Measurements from ENCODE around the gene SGSM1.
"Not testable (repeated sequence)": the region's sequence is repeated elsewhere in the genome, so short reads cannot be mapped to it uniquely, and the experiment has no call there.

The SGSM1 gene

DNA sequence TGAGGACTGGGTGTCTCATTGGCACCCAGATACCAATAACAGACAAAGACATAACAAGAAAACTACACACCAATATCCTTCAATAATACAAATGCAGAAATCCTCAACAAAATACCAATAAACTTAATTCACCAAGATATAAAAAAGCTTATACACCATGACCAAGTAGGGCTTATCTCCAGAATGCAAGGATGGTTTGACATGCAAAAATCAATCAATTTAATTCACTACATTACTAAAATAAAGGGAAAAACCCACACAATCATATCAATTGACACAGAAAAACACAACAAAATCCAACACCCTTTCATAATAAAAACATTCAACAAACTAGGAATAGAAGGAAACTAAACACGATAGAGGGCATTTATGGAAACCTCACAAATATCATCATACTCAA, 99.9 kb downstream of the SGSM1 start:
- DNase-seq = no peak

DNA sequence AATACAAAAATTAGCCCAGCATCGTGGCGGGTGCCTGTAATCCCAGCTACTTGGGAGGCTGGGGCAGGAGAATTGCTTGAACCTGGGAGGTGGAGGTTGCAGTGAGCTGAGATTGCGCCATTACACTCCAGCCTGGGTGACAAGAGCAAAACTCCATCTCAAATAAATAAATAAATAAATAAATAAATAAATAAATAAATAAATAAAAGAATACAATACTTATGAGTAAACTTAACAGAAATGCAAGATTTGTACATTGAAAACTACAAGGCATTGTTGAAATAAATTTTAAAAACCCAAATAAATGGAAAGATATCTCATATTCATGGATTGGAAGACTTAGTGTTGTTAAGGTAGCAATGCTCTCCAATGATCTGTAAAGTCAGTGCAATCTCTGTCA, 101.1 kb downstream of the SGSM1 start:
- DNase-seq = not testable (repeated sequence)

- no peak for DNase-seq
Measured at GRCh38 chr22:24920029-24920428, 114.0 kb downstream of the SGSM1 start.

DNA sequence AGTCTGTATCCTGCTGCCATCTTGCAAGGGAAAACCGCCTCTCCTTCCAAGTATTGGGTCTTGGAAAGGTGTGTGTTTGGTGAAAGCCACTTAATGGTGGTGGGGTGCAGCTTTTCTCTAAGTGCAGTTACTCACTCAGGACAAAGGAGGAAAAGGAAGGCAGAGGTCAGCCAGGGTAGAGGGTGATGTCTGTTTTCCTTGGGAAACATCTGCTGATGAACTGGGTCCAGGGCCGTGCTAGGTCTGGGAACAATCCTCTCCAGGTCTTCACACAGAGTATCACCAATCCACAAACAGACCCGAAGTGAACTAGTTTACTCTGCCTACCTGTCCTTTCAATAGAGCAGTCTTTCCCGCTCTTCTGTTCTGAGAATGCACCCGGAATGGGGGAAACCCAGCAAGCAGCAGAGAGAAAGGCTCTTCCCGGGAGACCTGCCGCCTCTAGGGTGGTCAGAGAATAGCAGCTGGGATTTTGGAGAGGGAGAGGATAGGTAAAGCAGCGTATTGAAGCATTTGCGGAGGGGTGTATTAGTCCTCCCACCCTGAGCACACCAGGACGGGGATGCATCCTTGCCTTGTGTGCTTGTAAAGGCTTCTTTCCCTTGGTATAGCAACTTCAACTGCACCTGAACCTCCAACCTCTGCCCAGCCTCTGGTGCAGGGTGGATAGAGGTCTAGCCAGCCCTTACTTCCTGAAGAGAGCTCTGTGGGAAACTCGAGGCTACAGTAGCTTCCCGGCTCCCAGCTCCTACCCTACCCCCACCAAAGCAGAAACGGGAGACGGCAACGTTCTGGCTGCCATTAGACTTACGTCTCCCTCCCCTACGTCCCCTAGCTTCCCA, 119.8 kb downstream of the SGSM1 start:
- DNase-seq = no peak

DNA sequence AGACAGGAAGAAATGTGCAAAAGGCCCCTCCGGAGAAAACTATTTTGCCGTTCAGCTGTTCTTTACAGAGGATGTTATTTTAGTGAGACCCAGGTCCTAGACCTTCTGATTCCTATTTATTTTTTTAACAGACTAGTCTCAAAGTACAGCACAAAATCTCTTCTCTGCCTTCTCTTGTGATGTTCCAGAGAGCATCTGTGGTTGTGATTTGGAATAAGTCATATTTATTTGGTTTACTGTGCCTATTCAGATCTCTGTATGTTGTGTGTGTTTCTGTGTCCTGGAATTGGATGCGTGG, 120.4 kb downstream of the SGSM1 start:
- no peak for DNase-seq

GRCh38 chr22:24926849-24927579, 121.0 kb downstream of the SGSM1 start:
- DNase-seq = no peak

GRCh38 chr22:24928322-24928721, 122.3 kb downstream of the SGSM1 start:
- no peak for DNase-seq

- no peak for DNase-seq
Measured at GRCh38 chr22:24930678-24931077, 124.7 kb downstream of the SGSM1 start.

- DNase-seq = no peak
Measured at GRCh38 chr22:24935771-24936483, 129.9 kb downstream of the SGSM1 start.

DNA sequence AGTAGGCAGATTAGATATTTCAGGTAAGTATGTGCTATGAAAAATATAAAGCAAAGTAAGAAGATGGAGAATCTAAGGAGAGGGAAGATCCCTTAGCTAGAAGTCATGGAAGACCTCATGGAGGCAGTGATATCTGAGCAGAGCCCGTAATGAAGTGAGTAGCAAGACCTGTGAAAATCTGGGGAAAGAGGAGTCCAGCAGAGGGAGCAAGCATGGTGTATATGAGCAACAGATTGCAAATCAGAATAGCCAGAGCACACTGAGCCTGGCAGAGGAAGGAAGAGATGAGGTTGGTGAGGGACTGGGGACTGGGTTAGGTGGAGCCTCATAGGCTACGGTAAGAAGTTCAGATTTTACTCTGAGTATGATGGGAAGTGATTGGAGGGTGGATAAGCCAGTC, 131.1 kb downstream of the SGSM1 start:
- peak; percentile 60 for DNase-seq

GRCh38 chr22:24938741-24939341, 132.8 kb downstream of the SGSM1 start:
- DNase-seq = peak; percentile 54

DNA sequence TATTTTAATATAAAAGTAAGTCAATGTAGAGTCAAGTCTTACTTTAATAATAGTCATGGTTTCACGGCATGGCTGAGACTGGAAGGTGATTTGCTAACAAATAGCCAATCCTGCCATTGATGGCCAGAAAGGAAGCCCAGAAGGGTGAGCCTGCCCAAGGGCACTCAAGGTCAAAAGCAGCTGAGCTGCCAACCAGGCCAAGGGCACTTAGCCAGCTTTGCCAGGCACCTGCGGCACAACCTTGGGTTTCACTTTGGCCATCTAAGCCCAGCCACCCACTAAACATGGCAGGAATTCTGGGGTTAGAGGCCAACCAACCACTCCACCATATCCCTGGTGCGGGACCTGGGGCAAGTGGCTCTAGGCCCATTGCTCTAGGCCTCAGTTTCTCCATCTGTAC, 136.3 kb downstream of the SGSM1 start:
- no peak for DNase-seq

DNA sequence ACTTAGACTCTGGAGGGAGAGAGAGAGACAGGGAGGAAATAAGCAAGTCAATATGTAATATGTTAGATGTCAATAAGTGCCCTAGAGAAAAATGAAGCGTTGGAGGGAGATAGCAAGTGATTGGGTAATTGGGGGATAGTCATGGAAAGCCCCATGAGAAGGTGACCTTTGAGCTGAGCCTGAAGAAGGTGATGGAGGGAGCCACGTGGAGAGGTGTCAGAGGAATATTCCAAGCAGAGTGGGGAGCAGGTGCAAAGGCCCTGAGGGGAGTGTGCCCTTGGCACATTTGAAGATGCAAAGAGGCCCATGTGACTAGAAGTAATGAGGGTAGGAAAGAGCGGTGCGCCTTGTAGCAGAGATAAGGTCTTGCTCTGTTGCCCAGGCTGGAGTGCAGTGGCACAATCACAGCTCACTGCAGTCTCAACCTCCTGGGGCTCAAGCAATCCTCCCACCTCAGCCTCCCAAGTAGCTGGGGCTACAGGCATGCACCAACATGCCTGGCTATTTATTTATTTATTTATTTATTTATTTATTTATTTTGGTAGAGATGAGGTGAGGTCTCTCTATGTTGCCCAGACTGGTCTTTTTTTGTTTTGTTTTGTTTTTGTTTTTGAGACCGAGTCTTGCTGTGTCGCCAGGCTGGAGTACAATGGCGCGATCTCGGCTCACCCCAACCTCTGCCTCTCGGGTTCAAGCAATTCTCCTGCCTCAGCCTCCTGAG, 138.4 kb downstream of the SGSM1 start:
- no peak for DNase-seq

DNA sequence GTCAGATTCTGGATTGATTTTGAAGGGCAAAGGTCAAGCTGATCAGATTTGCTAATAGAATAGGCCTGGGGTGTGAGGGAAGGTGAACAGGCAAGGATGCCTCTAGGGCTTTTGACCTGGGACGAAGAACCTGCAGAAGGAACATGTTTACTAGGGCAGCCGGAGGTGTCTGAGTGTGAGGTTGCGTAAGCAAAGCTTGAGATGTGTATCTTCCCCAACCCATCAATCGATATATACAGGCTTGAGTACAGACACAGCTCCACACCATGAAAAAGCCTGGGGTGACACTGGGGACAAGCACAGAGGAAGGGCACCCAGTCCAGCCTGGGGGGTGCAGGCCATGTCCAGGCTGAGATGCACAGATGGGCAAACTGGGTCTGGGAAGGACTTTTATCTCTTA, 139.4 kb downstream of the SGSM1 start:
- DNase-seq = no peak

- no peak for DNase-seq
Measured at GRCh38 chr22:24947383-24947782, 141.4 kb downstream of the SGSM1 start.

- DNase-seq = peak; percentile 9
Measured at GRCh38 chr22:24947881-24948280, 141.9 kb downstream of the SGSM1 start.

- DNase-seq = no peak
Measured at GRCh38 chr22:24948356-24949202, 142.6 kb downstream of the SGSM1 start.

- no peak for DNase-seq
Measured at GRCh38 chr22:24950272-24950902, 144.4 kb downstream of the SGSM1 start.

- peak; percentile 73 for DNase-seq
Measured at GRCh38 chr22:24951942-24952836, 146.2 kb downstream of the SGSM1 start, which contains the start of gene KIAA1671. Gene KIAA1671, plus strand, starts transcription at chr22:24952716. Its CDS starts 75,284 bp downstream, at chr22:25028000.

DNA sequence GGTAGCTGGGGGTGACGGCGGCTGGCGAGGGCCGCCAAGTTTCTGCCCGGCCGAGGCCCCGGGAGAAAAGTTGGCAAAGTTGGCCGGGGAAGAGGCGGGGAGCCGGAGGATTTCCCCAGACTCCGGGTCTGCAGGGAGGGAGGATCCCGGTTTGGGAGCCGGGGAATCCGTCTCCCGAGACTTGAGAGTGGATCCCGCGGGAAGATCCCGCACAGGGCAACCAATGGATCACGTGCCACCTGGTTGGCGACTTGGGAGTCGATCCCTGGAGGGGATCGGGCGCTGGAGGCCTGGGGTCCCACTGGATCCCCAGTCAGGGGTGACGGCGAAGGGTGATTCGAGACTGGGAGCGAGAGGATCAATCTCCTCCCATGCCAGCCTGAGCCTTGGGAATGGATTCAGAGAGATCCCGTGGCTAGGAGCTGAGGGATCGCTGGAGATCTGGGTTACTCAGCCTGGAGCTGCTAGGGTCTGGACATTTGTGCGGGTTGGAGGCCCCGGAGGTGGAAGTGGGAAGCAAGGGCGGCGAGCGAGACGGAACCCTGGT, 146.9 kb downstream of the SGSM1 start:
- DNase-seq = peak; percentile 34
